ENCODE results near the gene NXPH3.

The NXPH3 gene

DNA sequence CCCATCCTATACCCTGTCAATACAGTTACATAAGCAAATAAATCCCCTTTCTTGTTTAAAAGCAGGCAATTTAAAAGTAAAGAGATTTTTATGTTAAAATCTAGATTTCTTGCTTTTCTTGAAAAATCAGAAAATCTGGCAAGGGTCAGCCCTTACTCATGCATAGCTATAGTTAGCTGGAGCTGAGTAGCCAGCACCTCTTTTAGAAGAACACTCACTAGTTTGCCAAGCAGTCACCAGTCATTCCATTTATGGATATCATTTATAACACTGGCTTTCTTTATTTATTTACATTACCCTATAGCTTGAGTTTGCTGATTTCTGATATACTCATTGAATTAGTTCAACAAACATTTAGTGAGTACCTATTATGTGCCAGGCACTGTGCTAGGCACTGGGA, 45.7 kb downstream of the NXPH3 start:
- Histone ChIP-seq H3K36me3 (ENCODE audit: insufficient read depth, low read depth, low read length) (peaks cover 54% of the 10 kb centered on the region), H3K4me1 (ENCODE audit: insufficient read depth, low read length) (no peaks in the 10 kb centered on the region), H3K27me3 (ENCODE audit: insufficient read depth, low read length) (no peaks in the 10 kb centered on the region), H3K27ac (ENCODE audit: low read length) (no peak overlapping the region), H3K9ac (ENCODE audit: low read depth, low read length) (no peak overlapping the region), H3K4me3 (ENCODE audit: low read length) (no peak overlapping the region), H3K9me3 (ENCODE audit: insufficient read depth, low read depth, low read length) (no peaks in the 10 kb centered on the region)

DNA sequence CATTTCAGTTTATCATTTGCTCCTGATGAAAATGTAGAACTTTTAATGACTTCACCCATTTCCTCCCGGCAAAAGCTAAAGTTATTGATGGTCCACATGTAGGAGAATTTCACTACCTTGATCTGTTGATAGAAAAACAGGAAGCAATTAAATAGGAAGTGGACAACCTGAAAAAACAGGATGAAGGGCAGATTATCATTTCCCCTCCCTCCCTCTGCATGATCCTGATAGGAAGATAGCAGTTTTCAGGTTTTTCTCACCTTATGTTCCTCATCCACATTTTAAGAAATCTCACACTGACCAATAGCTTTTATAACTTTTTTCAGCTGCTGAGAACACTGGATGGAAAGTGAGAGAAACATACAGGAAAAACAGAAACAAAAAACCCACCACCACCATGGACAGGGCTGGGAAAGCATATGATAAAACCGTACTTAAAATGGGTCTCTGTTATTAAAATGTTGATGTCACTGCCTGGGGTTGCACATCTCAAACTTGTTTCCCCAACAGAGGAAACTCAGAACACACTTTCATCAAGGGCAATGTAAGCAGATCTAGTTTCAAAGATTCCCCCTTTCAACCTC, 46.4 kb downstream of the NXPH3 start:
- Histone ChIP-seq H3K4me3 (ENCODE audit: low read length) (no peak overlapping the region), H3K9me3 (ENCODE audit: insufficient read depth, low read depth, low read length) (no peaks in the 10 kb centered on the region), H3K9ac (ENCODE audit: low read depth, low read length) (no peak overlapping the region), H3K36me3 (ENCODE audit: insufficient read depth, low read depth, low read length) (peaks cover 48% of the 10 kb centered on the region), H3K27me3 (ENCODE audit: insufficient read depth, low read length) (no peaks in the 10 kb centered on the region), H3K4me1 (ENCODE audit: insufficient read depth, low read length) (no peaks in the 10 kb centered on the region), H3K27ac (ENCODE audit: low read length) (no peak overlapping the region)

DNA sequence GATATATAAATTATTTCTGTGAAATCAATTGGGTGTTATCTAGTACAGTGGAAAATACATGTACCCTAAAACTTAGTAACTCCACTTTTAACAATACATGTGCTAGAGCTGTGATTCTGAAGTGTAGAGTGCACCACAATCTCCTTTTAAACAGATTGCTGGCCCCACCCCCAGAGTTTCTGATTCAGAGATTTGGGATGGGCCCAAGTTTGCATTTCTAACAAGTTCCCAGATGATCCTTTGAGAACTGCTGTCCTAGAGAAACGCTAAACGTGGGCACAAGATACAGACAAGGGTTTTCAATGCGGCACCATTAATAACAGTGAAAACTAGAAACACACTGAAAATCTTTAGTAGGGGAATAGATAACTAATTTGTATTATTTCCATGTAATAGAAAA, 49.2 kb downstream of the NXPH3 start:
- Histone ChIP-seq H3K4me1 (ENCODE audit: insufficient read depth, low read length) (no peaks in the 10 kb centered on the region), H3K27me3 (ENCODE audit: insufficient read depth, low read length) (no peaks in the 10 kb centered on the region), H3K9ac (ENCODE audit: low read depth, low read length) (no peak overlapping the region), H3K9me3 (ENCODE audit: insufficient read depth, low read depth, low read length) (no peaks in the 10 kb centered on the region), H3K36me3 (ENCODE audit: insufficient read depth, low read depth, low read length) (peaks cover 23% of the 10 kb centered on the region), H3K4me3 (ENCODE audit: low read length) (no peak overlapping the region), H3K27ac (ENCODE audit: low read length) (no peak overlapping the region)

DNA sequence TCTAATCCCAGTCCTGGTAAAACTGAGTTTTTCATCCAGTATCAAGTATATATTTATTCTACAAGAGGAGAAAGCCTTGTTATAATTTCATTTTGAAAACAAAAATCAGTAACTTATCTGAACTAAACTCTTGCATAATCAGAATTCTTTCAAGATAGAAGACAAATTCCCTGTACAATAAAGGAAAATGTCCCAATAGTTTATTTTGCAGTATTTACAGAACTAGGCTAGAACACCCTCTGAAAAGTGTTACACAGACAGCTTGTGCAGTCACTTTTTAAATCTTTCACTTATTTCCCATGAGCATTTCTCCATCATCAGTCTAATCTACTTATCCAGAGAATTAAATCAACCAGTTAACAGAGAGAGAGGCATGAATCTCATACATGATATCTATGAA, 53.8 kb downstream of the NXPH3 start:
- Histone ChIP-seq H3K4me3 (ENCODE audit: low read length) (no peak overlapping the region), H3K27me3 (ENCODE audit: insufficient read depth, low read length) (no peaks in the 10 kb centered on the region), H3K36me3 (ENCODE audit: insufficient read depth, low read depth, low read length) (no peaks in the 10 kb centered on the region), H3K9ac (ENCODE audit: low read depth, low read length) (no peak overlapping the region), H3K4me1 (ENCODE audit: insufficient read depth, low read length) (peaks cover 12% of the 10 kb centered on the region; the same call in 1 of the 2 replicates), H3K27ac (ENCODE audit: low read length) (no peak overlapping the region), H3K9me3 (ENCODE audit: insufficient read depth, low read depth, low read length) (no peaks in the 10 kb centered on the region)

DNA sequence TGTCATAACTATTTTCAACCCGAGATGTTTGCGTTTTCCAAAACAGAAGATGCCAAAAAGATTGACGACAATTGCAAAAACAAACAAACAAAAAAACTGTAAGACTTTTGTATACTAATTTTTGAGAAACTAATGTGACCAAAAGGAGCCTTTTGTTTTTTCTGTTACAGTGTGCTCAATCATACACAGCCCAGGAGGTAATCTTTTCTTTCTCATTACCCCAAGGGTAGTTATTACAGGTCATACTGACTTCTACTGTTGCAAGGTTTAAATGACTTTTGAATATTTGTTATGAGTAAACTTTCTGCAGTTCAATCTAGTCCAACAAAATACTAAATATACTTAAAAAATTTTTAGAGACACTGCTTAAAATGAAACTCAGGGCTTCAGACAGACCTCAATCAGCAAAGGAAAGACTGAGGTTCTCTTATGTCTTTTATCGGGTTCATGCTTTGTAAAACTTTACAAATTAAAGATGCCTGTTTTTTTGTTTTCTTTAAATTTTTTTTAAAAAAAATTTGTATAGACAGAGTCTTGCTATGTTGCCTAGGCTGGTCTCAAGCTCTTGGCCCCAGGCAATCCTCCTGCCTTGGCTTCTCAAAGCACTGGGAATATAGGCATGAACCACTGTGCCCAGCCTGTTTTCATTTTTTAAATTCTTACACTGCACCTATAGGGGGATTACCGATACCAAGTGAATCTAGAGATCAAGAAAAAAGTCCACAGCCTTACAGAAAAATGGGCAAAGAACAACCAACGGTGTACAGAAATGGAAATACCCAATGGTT, 54.6 kb downstream of the NXPH3 start:
- Histone ChIP-seq H3K4me3 (ENCODE audit: low read length) (no peak overlapping the region), H3K36me3 (ENCODE audit: insufficient read depth, low read depth, low read length) (no peaks in the 10 kb centered on the region), H3K4me1 (ENCODE audit: insufficient read depth, low read length) (peaks cover 16% of the 10 kb centered on the region; the same call in 1 of the 2 replicates), H3K9me3 (ENCODE audit: insufficient read depth, low read depth, low read length) (no peaks in the 10 kb centered on the region), H3K27me3 (ENCODE audit: insufficient read depth, low read length) (no peaks in the 10 kb centered on the region), H3K27ac (ENCODE audit: low read length) (no peak overlapping the region), H3K9ac (ENCODE audit: low read depth, low read length) (no peak overlapping the region)

DNA sequence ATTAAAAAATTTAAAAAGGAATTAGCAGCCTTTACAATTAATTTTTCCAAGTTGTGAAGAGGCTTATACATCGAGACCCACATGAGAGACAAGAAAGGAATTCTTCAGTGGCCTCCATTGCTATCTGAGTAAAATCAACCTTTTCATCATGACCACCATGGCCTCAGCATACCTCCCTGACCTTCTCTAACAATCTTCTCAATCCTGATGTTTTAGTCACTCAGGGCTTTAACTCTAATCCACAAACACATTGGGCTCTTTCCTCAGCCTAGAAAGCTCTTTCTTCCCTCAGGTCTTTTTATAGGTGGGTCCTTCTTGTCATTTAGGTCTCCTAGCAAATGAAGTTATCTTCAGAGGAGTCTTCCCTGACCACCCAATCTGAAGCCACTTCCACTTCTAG, 55.8 kb downstream of the NXPH3 start:
- H3K27ac ChIP-seq (ENCODE audit: low read length), result no peak overlapping the region
- peaks cover 17% of the 10 kb centered on the region; the same call in 1 of the 2 replicates for H3K4me1 ChIP-seq (ENCODE audit: insufficient read depth, low read length)
- H3K27me3 ChIP-seq (ENCODE audit: insufficient read depth, low read length), result no peaks in the 10 kb centered on the region
- no peak overlapping the region for H3K4me3 ChIP-seq (ENCODE audit: low read length)
- no peaks in the 10 kb centered on the region for H3K36me3 ChIP-seq (ENCODE audit: insufficient read depth, low read depth, low read length)
- H3K9ac ChIP-seq (ENCODE audit: low read depth, low read length), result no peak overlapping the region
- no peaks in the 10 kb centered on the region for H3K9me3 ChIP-seq (ENCODE audit: insufficient read depth, low read depth, low read length)
